ENCODE data around the gene NXN.
"Not testable (repeated sequence)": the region's sequence is repeated elsewhere in the genome, so short reads cannot be mapped to it uniquely, and the experiment has no call there.

GRCh38 chr17:971861-972260, 7.7 kb downstream of the NXN start:
- TF ChIP-seq EP300, CTCF (IDR thresholded peaks at IDR 0.05): not testable (repeated sequence)

Measured in upper lobe of left lung (tissue), 4 donors.